Liver (tissue), 9 donors: Measurements from ENCODE around the gene ELOVL2. TPM values are rescaled to one million over a fixed set of nuclear protein-coding genes. Genes with fewer than 3 reads are reported as not detected.

ENCODE experiments used
- DNase-seq: peaks from one replicate; pipeline ENCODE4 v3.0.0-alpha.2; 2017; ENCODE audit warnings: low spot score
- H3K27ac ChIP-seq, 2 donors: one replicate each; pipeline ENCODE4 v1.7.0; 2013; ENCODE audit warnings: inconsistent platforms in 2 of 2, low read length in 2 of 2, control low read depth in 1 of 2, low read depth in 1 of 2, mild to moderate bottlenecking in 1 of 2
- H3K27me3 ChIP-seq, 4 donors: one replicate each; pipeline versions ENCODE4 v1.6.1 to v1.7.0; 2013; ENCODE audit warnings: low read length in 3 of 4, inconsistent platforms in 1 of 4, mild to moderate bottlenecking in 1 of 4, moderate library complexity in 1 of 4; ENCODE audit not compliant: control insufficient read depth in 4 of 4, insufficient read depth in 4 of 4
- H3K36me3 ChIP-seq, 4 donors: one replicate each; pipeline versions ENCODE4 v1.6.1 to v1.7.0; 2013; ENCODE audit warnings: low read length in 3 of 4, mild to moderate bottlenecking in 3 of 4, low read depth in 1 of 4, moderate library complexity in 1 of 4; ENCODE audit not compliant: control insufficient read depth in 4 of 4, insufficient read depth in 3 of 4
- H3K4me1 ChIP-seq, 4 donors: one replicate each; pipeline versions ENCODE4 v1.6.1 to v1.7.0; 2013; ENCODE audit warnings: low read length in 3 of 4, mild to moderate bottlenecking in 3 of 4, moderate library complexity in 1 of 4; ENCODE audit not compliant: control insufficient read depth in 4 of 4, insufficient read depth in 4 of 4
- H3K4me3 ChIP-seq, 3 donors: one replicate each; pipeline versions ENCODE4 v1.6.1 to v1.7.0; 2013; ENCODE audit warnings: low read length in 3 of 3, control low read depth in 1 of 3, low read depth in 1 of 3, mild to moderate bottlenecking in 1 of 3
- H3K9ac ChIP-seq, 2 donors: one replicate each; pipeline ENCODE4 v1.7.0; 2013; ENCODE audit warnings: low read length in 2 of 2, mild to moderate bottlenecking in 2 of 2, moderate library complexity in 2 of 2, control low read depth in 1 of 2, low read depth in 1 of 2
- H3K9me3 ChIP-seq, 4 donors: one replicate each; pipeline versions ENCODE4 v1.6.1 to v1.7.0; 2013; ENCODE audit warnings: low read length in 3 of 4; ENCODE audit not compliant: control insufficient read depth in 4 of 4
- ATF3 ChIP-seq: IDR thresholded peaks from 2 replicates; pipeline ENCODE4 v1.6.1; 2016; ENCODE audit warnings: antibody characterized with exemption
- FOXA1 ChIP-seq: IDR thresholded peaks from 2 replicates; pipeline ENCODE4 v1.6.1; 2016; ENCODE audit warnings: antibody characterized with exemption
- FOXA2 ChIP-seq: IDR thresholded peaks from 2 replicates; pipeline ENCODE4 v1.6.1; 2016; ENCODE audit warnings: antibody characterized with exemption
- HNF4A ChIP-seq, 2 donors: conservative IDR thresholded peaks; 2 replicates each; pipeline ENCODE4 v1.6.1; 2016; ENCODE audit warnings: antibody characterized with exemption in 2 of 2, mild to moderate bottlenecking in 2 of 2
- HNF4G ChIP-seq: IDR thresholded peaks from 2 replicates; pipeline ENCODE4 v1.6.1; 2016; ENCODE audit warnings: antibody characterized with exemption
- JUND ChIP-seq, 2 donors: IDR thresholded peaks; 2 replicates each; pipeline ENCODE4 v1.6.1; 2016; ENCODE audit warnings: antibody characterized with exemption in 2 of 2
- MAX ChIP-seq: IDR thresholded peaks from 2 replicates; pipeline ENCODE4 v1.6.1; 2016; ENCODE audit warnings: antibody characterized with exemption
- NR2F2 ChIP-seq: IDR thresholded peaks from 2 replicates; pipeline ENCODE4 v1.6.1; 2016; ENCODE audit warnings: antibody characterized with exemption
- REST ChIP-seq: IDR thresholded peaks from 2 replicates; pipeline ENCODE4 v1.6.1; 2016; ENCODE audit warnings: antibody characterized with exemption, mild to moderate bottlenecking
- TAF1 ChIP-seq: conservative IDR thresholded peaks from 2 replicates; pipeline ENCODE4 v1.6.1; 2016; ENCODE audit warnings: antibody characterized with exemption, mild to moderate bottlenecking
- YY1 ChIP-seq: IDR thresholded peaks from 2 replicates; pipeline ENCODE4 v1.6.1; 2016; ENCODE audit warnings: antibody characterized with exemption, mild to moderate bottlenecking
- ZBTB33 ChIP-seq: IDR thresholded peaks from 2 replicates; pipeline ENCODE4 v1.6.1; 2016; ENCODE audit warnings: antibody characterized with exemption
- WGBS: extraction: QIAGEN DNeasy Blood & Tissue Kit; methylation state at CpG from one replicate; pipeline ENCODE4 v1.1.7; 2013; 5-methylcytosine and 5-hydroxymethylcytosine counted together
- polyA plus RNA-seq, 2 donors: library from polyadenylated mRNA; stranded (reverse) in 1 of 2; unstranded in 1 of 2; fragments of 200-250 nt in 1 of 2; fragments of >200 nt in 1 of 2; fragmentation: Nextera tagmentation in 1 of 2; extraction: Ambion mirVana in 1 of 2; gene quantifications; one replicate each; pipeline versions ENCODE4 v1.2.1 to v1.2.3, GENCODE V29; 2013 to 2015
- total RNA-seq, 2 donors: library from RNA; depleted of rRNA; stranded (reverse); fragments of >200 nt; gene quantifications; one replicate each; pipeline ENCODE4 v1.2.3, GENCODE V29; 2014
- TF ChIP-seq, protein P1 (sequence below): fragments of 150-350 bp; IDR thresholded peaks from 2 replicates; pipeline ENCODE4 v1.5.1; 2017; ENCODE audit warnings: improper control_type of control experiment, low read depth, low read length; ENCODE audit not compliant: missing input control
- donor health status: healthy.
- donor health status: healthy.
- donor health status: healthy.
- donor health status: healthy.
- donor health status: healthy.

ELOVL2 gene
- total and polyA plus RNA-seq, 4 donors = 7.1 to 28.5 (median 22.1) TPM

- no peak overlapping the region for H3K27ac ChIP-seq
- WGBS = 84% methylated on average over 2 of the region's 2 CpGs
- TF ChIP-seq YY1 = no peak
- no peak overlapping the region for H3K9ac ChIP-seq
- DNase-seq = no peak
- H3K9me3 ChIP-seq = no peaks in the 10 kb centered on the region
- H3K4me1 ChIP-seq = no peaks in the 10 kb centered on the region
- no peaks in the 10 kb centered on the region for H3K27me3 ChIP-seq
- H3K36me3 ChIP-seq = no peaks in the 10 kb centered on the region
- no peak overlapping the region for H3K4me3 ChIP-seq
These were observed 32.4 kb upstream of the ELOVL2 start for GRCh38 chr6:11076540-11076939.

GRCh38 chr6:11072101-11072500 lies 28.0 kb upstream of the ELOVL2 start:
- no peaks in the 10 kb centered on the region for H3K36me3 ChIP-seq
- no peak overlapping the region for H3K9ac ChIP-seq
- 97% methylated on average over 4 of the region's 4 CpGs for WGBS
- no peaks in the 10 kb centered on the region for H3K9me3 ChIP-seq
- DNase-seq = no peak
- H3K27ac ChIP-seq = no peak overlapping the region
- TF ChIP-seq ATF3 (no peak), FOXA1 (no peak), YY1 (no peak), TAF1 (no peak), REST (no peak), NR2F2 (no peak), MAX (no peak), HNF4A (conservative IDR thresholded peaks at IDR 0.05) (no peak), ZBTB33 (no peak)
- TF ChIP-seq, protein P1, sequence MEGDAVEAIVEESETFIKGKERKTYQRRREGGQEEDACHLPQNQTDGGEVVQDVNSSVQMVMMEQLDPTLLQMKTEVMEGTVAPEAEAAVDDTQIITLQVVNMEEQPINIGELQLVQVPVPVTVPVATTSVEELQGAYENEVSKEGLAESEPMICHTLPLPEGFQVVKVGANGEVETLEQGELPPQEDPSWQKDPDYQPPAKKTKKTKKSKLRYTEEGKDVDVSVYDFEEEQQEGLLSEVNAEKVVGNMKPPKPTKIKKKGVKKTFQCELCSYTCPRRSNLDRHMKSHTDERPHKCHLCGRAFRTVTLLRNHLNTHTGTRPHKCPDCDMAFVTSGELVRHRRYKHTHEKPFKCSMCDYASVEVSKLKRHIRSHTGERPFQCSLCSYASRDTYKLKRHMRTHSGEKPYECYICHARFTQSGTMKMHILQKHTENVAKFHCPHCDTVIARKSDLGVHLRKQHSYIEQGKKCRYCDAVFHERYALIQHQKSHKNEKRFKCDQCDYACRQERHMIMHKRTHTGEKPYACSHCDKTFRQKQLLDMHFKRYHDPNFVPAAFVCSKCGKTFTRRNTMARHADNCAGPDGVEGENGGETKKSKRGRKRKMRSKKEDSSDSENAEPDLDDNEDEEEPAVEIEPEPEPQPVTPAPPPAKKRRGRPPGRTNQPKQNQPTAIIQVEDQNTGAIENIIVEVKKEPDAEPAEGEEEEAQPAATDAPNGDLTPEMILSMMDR = no peak
- peaks cover 0 to 17% (median 15%) of the 10 kb centered on the region in 4 donors for H3K4me1 ChIP-seq
- H3K4me3 ChIP-seq = no peak overlapping the region
- no peaks in the 10 kb centered on the region for H3K27me3 ChIP-seq

GRCh38 chr6:11069760-11070159 lies 25.7 kb upstream of the ELOVL2 start:
- Histone ChIP-seq H3K9ac (no peak overlapping the region), H3K4me1 (peaks cover 0 to 31% (median 29%) of the 10 kb centered on the region in 4 donors), H3K4me3 (no peak overlapping the region), H3K36me3 (no peaks in the 10 kb centered on the region), H3K9me3 (no peaks in the 10 kb centered on the region), H3K27ac (no peak overlapping the region), H3K27me3 (no peaks in the 10 kb centered on the region)
- DNase-seq = no peak
- 72% methylated on average over 2 of the region's 2 CpGs for WGBS
- TF ChIP-seq FOXA2 = no peak
- TF ChIP-seq, protein P1 = no peak
- TF ChIP-seq YY1 = no peak
- TF ChIP-seq ZBTB33 = no peak
- TF ChIP-seq NR2F2 = no peak
- TF ChIP-seq HNF4G = no peak
- TF ChIP-seq FOXA1 = no peak
- TF ChIP-seq JUND (IDR thresholded peaks at IDR 0.05) = no peak
- TF ChIP-seq MAX = no peak
